ENCODE measurements around the gene SLC41A3. TPM values are rescaled to one million over a fixed set of nuclear protein-coding genes. Genes with fewer than 3 reads are reported as not detected.
"Not testable (repeated sequence)": the region's sequence is repeated elsewhere in the genome, so short reads cannot be mapped to it uniquely, and the experiment has no call there.

Gene SLC41A3
- total RNA-seq, 1 donor from 2014 or later = 39.2 TPM

- no peak for DNase-seq (ENCODE audit: low spot score)
Observed at GRCh38 chr3:126082362-126083137, 1.4 kb downstream of the SLC41A3 start.

- DNase-seq (ENCODE audit: low spot score) = no peak
Observed at GRCh38 chr3:126081618-126082361, 2.1 kb downstream of the SLC41A3 start.

DNA sequence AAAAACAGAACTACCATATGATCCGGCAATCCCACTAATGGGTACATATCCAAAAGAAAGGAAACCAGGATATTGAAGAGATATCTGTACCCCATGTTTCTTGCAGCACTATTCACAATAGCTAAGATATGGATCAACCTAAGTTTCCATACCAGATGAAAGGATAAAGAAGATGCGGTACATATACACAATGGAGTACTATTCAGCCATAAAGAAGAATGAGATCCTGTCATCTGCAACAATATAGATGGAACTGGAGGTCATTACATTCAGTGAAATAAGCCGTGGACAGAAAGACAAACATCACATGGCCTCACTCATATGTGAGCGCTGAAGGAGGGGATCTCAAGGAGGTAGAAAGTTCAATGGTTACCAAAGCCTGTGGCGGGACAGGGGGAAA, 3.0 kb downstream of the SLC41A3 start:
- no peak for DNase-seq (ENCODE audit: low spot score)

DNA sequence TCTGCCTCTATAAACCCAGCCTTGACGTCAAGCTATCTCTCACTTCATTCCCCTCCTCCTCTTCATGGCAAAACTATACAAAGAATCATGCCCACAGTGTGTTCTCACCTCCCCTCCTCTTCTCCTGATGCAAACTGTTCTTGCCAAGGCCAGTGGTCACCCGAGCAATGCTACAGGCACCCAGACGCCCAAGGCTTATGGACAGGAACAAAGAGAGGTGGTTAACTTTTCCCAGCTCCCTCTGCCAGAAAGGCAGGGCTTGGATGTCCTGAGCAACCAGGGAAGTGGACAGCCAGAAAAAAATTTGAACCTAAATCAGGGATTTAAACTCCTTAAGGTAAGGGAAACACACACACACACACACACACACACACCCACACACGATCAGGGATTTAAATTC, 5.1 kb downstream of the SLC41A3 start:
- DNase-seq (ENCODE audit: low spot score) = no peak

DNA sequence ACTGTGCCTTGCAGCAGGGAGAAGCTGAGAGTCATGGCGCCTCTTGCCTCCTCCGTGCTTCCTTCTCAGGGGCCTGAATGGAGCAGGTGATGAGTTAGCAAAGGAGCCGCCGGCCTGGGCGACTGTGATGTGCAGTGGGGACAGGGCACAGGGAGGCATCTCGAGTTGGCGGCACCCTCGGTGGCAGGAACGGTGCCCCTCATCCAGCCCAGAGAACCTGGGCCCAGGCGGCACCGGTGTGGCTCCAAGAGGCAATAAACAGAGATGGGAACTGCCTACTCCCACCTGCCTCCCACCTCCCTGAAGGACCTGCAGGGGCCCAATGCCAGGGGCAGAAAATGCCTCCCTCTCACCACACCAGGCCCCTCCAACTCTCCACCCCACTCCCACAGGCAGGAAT, 6.2 kb downstream of the SLC41A3 start:
- DNase-seq (ENCODE audit: low spot score) = no peak

- DNase-seq (ENCODE audit: low spot score) = no peak
Observed at GRCh38 chr3:126076140-126076539, 7.8 kb downstream of the SLC41A3 start.

GRCh38 chr3:126070146-126070545, 13.8 kb downstream of the SLC41A3 start:
- DNase-seq (ENCODE audit: low spot score) = no peak

DNA sequence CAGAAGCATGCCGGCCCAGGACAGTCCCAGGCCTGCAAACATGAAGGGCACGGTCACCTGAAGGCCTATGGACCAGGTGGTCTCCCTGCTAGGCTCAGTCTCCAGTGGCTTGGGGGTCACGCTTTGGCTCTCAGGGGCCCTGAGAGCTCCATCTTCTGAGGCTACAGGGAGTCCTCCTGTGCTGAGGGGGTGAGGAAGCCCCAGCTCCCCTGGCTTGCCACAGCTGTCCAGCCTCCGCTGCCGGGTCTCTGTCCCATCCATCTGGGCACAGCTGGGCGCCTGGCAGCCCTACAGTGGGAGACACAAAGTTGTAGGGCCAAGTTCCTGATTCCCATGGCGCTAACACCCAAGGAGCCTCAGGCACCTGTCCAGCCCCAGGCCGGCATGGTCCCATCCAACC, 16.0 kb downstream of the SLC41A3 start:
- DNase-seq (ENCODE audit: low spot score) = no peak

DNA sequence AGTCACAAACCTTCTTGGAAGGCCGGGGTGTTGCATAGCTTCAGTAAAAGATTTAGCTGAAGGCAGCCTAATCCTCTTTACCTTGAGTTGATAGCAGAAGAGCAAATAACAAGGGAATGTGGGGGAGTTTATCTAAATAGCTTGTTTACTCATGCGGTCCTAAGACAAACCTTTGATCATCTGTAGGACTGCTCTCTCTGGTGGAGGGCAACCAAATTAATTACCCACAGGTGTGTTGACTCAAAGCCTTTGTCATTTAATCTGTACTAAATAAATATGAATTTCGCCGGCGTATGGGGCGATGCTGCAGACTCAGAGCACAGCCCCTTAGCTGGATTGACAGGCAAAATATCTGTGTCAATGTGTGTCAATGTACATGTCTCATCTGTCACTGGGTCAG, 17.2 kb downstream of the SLC41A3 start:
- DNase-seq (ENCODE audit: low spot score) = not testable (repeated sequence)

GRCh38 chr3:126065876-126066275, 18.0 kb downstream of the SLC41A3 start:
- DNase-seq (ENCODE audit: low spot score) = no peak

- no peak for DNase-seq (ENCODE audit: low spot score)
Observed at GRCh38 chr3:126064627-126065258, 19.2 kb downstream of the SLC41A3 start.

GRCh38 chr3:126063358-126063965, 20.5 kb downstream of the SLC41A3 start:
- DNase-seq (ENCODE audit: low spot score) = no peak

GRCh38 chr3:126061301-126062032, 22.5 kb downstream of the SLC41A3 start:
- DNase-seq (ENCODE audit: low spot score) = no peak

- no peak for DNase-seq (ENCODE audit: low spot score)
Observed at GRCh38 chr3:126060613-126061145, 23.2 kb downstream of the SLC41A3 start.

- DNase-seq (ENCODE audit: low spot score) = no peak
Observed at GRCh38 chr3:126058666-126059065, 25.3 kb downstream of the SLC41A3 start.

GRCh38 chr3:126057936-126058335, 26.0 kb downstream of the SLC41A3 start:
- DNase-seq (ENCODE audit: low spot score) = no peak

DNA sequence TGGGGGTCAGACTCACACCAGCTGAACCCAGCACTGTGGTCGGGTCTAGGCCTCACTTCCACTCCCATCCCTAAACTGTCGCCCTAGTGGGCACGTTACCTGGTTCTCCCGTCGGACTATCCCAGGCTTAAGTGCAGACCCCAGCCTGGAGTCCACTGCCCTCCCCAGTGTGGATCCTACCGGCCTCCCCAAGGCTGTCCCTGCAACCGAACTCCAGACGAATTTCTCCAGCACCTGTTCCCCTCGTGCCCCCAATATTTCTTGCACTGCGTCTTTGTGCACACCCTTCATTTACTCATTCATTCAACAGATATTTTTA, 26.5 kb downstream of the SLC41A3 start:
- DNase-seq (ENCODE audit: low spot score) = no peak

DNA sequence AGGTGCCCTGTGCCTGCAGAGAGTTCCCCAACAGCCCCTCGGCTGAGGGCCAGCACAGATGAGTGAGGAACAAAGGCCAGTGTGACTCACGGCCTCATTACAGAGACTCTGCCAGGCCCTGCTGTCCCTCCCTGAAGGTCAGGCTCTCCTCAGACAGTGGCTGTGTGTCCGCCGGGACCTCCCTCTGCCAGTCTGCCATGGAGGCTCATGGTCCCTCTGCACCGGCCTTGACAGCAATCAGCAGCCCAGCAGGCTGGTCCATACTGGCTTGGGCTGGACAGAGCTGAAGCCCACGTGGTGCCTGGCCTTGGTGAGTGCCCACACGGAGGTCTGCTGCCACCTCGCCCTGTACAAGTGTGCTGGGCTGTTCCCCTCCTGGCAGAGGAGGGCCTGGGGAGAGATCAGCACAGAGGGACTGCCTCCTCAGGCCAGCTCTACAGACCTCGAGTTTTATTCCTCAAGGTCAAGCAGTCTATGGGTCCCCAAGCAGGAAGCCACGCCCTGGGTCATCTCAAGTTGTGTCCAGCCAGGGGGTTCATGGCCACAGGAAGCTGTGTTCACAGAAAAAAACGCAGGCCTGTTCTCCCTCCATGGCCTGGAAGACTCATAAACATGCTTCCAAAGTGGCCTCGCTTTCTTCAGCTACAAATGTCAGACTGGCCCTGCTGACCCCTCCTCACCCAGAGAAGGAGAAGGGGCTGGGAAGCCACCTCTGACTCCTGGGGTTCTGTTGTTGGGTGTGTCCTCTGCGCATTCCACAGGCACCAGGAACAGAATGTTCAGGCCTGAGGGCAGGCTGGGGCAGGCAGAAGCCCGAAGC, 27.0 kb downstream of the SLC41A3 start:
- DNase-seq (ENCODE audit: low spot score) = no peak

- DNase-seq (ENCODE audit: low spot score) = no peak
Observed at GRCh38 chr3:126056088-126056487, 27.8 kb downstream of the SLC41A3 start.

DNA sequence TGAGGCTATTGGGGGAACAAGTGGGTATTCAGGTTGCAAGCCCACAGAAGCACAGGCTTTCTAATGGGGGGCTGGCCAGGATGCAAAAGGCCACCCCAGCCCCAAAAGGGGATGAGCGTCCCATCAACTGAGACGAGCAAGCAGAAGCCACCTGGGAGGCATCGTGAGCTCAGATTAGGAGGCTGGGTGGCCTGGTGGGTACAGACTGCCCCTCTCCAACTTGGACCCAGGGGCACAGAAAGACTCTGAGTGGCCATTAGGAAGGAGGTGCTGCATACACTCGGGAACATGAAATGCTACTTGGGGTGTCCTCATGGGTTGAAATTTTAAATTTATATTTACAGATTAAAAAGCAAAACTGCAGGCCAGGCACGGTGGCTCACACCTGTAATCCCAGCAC, 29.1 kb downstream of the SLC41A3 start:
- no peak for DNase-seq (ENCODE audit: low spot score)
